ENCODE measurements around the gene SOCS1. TPM values are rescaled to one million over a fixed set of nuclear protein-coding genes. Genes with fewer than 3 reads are reported as not detected.

Gene SOCS1
- total and polyA plus RNA-seq, 12 donors = 0.53 to 11.9 (median 5.1) TPM

DNA sequence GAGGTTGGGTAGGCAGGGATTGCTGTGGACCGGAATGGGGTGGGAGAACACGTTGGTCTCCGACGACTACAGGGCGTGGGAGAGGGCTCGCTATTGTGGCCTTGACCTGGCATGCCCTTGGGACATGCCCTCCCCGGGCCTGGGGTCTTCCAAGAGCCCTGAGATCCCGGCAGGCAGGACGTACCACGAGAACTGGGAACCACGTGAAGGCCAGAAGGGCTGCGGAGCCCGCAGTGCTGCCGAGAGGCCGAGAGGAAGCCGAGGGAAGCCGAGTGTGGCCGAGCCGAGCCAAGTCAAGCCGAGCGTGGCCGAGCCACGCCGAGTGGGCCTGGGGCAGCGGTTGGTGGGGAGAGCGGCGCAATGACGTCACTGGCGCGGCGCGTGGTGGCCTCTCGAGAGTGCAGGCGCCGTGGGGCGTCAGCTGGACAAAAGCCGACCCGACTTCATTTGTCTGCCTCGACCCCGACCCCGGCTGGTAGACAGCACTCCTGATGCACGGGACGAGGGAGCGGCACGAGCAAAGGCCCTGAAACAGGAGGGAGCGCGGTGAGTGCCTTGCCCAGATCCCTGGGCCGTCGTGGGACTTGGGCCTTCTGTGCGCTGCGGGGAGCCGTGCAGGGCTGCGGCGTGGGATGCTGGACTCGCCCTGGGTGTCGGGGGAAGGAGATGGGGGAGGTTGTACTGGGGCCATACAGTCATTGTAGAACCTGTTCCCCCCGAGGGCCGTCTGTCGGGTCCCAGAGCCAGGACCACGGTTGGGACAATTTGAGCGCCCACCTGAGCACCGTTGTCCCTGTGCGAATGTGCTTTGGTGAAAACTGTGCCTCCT is 6.6 kb downstream of the SOCS1 start:
- Histone ChIP-seq H3K9me3 (replicated peaks in 1 of 3) (no peaks in the 10 kb centered on the region), H3K36me3 (replicated peaks in 1 of 2) (no peaks in the 10 kb centered on the region), H3K27ac (no peak overlapping the region), H3K4me1 (replicated peaks in 1 of 2) (peaks cover 0 to under 1% of the 10 kb centered on the region in 2 donors), H3K27me3 (no peaks in the 10 kb centered on the region), H3K4me3 (no peak overlapping the region)
- TF ChIP-seq POLR2A (IDR thresholded peaks at IDR 0.05) = no peak
- TF ChIP-seq, protein P1, sequence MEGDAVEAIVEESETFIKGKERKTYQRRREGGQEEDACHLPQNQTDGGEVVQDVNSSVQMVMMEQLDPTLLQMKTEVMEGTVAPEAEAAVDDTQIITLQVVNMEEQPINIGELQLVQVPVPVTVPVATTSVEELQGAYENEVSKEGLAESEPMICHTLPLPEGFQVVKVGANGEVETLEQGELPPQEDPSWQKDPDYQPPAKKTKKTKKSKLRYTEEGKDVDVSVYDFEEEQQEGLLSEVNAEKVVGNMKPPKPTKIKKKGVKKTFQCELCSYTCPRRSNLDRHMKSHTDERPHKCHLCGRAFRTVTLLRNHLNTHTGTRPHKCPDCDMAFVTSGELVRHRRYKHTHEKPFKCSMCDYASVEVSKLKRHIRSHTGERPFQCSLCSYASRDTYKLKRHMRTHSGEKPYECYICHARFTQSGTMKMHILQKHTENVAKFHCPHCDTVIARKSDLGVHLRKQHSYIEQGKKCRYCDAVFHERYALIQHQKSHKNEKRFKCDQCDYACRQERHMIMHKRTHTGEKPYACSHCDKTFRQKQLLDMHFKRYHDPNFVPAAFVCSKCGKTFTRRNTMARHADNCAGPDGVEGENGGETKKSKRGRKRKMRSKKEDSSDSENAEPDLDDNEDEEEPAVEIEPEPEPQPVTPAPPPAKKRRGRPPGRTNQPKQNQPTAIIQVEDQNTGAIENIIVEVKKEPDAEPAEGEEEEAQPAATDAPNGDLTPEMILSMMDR (IDR thresholded peaks at IDR 0.05) = no peak
- WGBS, 4 donors = 90 to 94% (median 92%) methylated on average over 40 to 63 of the region's 63 CpGs
- DNase-seq = no peak
- intact Hi-C loops (cut with DNase I) = loop anchor here (10.0 kb wide), 4 partner anchors 45 to 115 kb away; no protein-coding TSS in a partner anchor

DNA sequence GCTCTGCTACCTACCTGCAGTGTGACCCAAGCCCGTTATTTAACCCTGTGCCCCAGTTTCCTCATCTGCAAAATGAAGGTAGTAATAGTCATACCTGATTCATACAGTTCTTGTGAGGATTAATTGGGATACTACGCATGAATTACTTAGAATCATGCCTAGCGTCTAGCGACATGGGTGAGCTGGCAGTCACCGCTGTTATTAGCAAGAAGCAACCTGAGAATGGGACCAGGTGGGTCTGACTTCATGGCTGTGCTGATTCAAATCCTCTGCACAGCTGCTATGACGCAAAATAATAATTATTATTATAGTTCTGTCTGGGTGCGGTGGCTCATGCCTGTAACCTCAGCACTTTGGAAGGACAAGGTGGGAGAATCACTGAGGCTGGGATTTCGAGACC is 7.9 kb downstream of the SOCS1 start:
- no peaks in the 10 kb centered on the region for H3K9me3 ChIP-seq (replicated peaks in 1 of 3)

DNA sequence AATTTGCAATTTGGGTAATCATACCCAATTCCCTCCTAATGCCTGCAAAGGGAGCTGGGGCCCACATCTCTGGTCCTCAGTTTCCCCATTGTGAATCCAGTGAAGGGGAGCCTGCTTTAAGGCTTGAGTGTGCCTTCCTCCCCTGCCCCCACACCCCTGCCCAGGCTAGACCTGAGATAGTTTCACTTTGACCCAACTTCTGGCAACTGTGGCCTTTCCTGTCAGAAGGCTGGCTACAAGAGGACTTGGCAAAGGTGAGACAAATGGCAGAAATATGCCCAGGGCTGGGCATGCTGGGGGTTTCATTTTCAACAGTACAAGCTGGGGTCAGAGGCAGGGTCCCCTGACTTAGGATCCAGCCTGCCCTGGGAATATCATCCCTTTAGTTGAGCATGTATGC is 10.0 kb downstream of the SOCS1 start:
- TF ChIP-seq, protein P1 (IDR thresholded peaks at IDR 0.05) = no peak
- no peak for DNase-seq
- Histone ChIP-seq H3K27ac (no peak overlapping the region), H3K4me1 (replicated peaks in 1 of 2) (no peaks in the 10 kb centered on the region), H3K4me3 (no peak overlapping the region), H3K27me3 (no peaks in the 10 kb centered on the region), H3K9me3 (replicated peaks in 1 of 3) (no peaks in the 10 kb centered on the region), H3K36me3 (replicated peaks in 1 of 2) (no peaks in the 10 kb centered on the region)
- intact Hi-C loops (cut with DNase I) = loop anchor here in 1 of 2 donors (10.0 kb wide), 2 partner anchors 49 to 81 kb away; no protein-coding TSS in a partner anchor

More for the DNA sequence above, 7.9 kb downstream of the SOCS1 start:
- no peak overlapping the region for H3K4me3 ChIP-seq
- intact Hi-C loops (cut with DNase I) = loop anchor here in 1 of 2 donors (10.0 kb wide), 2 partner anchors 47 to 83 kb away; no protein-coding TSS in a partner anchor
- no peak overlapping the region for H3K27ac ChIP-seq
- no peaks in the 10 kb centered on the region for H3K27me3 ChIP-seq
- TF ChIP-seq POLR2A (IDR thresholded peaks at IDR 0.05) = no peak
- TF ChIP-seq, protein P1 (IDR thresholded peaks at IDR 0.05) = no peak
- no peaks in the 10 kb centered on the region for H3K4me1 ChIP-seq (replicated peaks in 1 of 2)
- DNase-seq = no peak
- H3K36me3 ChIP-seq (replicated peaks in 1 of 2) = no peaks in the 10 kb centered on the region
- WGBS, 4 donors = 92 to 97% (median 95%) methylated on average over 8 of the region's 8 CpGs

DNA sequence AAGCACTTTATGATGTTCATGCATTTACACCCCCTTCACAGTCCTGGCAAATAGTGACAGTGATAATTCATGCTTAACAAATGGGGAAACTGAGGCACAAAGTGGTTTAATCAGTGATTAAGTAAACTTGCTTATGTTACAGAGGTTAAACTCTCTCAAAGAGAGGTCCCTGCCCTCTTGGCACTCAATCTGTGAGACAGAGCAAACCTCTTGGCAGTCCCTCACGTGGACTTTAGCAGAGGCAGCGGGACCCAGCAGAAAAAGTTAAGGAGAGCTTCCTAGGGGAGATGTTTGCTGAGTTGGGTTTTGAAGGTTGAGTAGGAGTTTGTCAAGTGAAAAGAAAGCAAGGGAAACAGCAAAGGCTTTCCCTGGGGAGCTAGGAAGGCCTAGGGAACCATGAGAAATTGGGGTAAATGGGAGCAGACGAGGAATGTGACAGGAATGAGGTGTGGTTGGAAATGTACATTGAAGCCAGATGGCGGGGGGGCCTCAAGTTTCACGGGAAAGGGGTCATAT is 10.7 kb downstream of the SOCS1 start:
- H3K4me1 ChIP-seq (replicated peaks in 1 of 2) = no peaks in the 10 kb centered on the region
- no peaks in the 10 kb centered on the region for H3K36me3 ChIP-seq (replicated peaks in 1 of 2)
- 87 to 93% (median 89%) methylated on average over 5 of the region's 5 CpGs for whole genome bisulfite sequencing, 4 donors
- no peak overlapping the region for H3K27ac ChIP-seq
- no peak for DNase-seq
- H3K4me3 ChIP-seq = no peak overlapping the region
- no peaks in the 10 kb centered on the region for H3K27me3 ChIP-seq
- TF ChIP-seq POLR2A (IDR thresholded peaks at IDR 0.05) = no peak
- TF ChIP-seq, protein P1 (IDR thresholded peaks at IDR 0.05) = no peak
- intact Hi-C loops (cut with DNase I) = loop anchor here in 1 of 2 donors (10.0 kb wide), 2 partner anchors 50 to 80 kb away; no protein-coding TSS in a partner anchor
- H3K9me3 ChIP-seq (replicated peaks in 1 of 3) = no peaks in the 10 kb centered on the region

All from adrenal gland (tissue), 12 donors.